CD4-positive, alpha-beta T cell treated with Interleukin-6 for 4 hours (primary cell): ENCODE data around the gene BICDL2.

ENCODE experiments used
- DNase-seq: peaks from one replicate; pipeline ENCODE4 v3.0.0-alpha.2; 2020; ENCODE audit warnings: mixed read lengths

BICDL2 gene

DNA sequence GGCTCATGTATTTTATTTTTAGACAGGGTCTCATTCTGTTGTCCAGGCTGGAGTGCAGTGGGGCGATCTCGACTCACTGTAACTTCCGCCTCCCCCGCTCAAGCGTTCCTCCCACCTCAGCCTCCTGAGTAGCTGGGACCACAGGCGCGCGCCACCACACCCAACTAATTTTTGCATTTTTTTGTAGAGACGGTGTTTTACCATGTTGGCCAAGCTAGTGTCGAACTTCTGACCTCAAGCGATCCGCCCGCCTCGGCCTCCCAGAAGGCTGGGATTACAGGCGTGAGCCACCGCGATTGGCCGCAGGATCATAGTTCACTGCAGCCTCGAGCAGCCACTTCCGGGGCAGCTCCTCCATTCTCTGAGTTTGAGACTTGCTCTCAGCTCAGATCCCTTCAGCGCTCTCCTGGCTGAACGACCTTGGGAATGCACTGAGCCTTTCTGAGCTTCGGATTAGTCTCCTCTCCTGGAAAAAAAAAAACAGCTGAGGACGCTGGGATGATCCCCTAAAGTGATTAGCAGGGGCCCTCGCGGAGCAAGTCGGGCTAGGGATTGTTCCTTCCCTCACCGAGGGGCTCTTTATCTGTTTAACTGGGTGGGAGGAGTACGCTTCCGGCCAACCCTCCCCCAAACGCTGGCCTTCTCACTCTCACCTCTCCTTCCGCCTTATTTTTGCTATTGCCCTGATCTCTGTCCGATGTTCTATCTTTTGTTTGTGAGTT, 55.4 kb downstream of the BICDL2 start:
- DNase-seq, result no peak

DNA sequence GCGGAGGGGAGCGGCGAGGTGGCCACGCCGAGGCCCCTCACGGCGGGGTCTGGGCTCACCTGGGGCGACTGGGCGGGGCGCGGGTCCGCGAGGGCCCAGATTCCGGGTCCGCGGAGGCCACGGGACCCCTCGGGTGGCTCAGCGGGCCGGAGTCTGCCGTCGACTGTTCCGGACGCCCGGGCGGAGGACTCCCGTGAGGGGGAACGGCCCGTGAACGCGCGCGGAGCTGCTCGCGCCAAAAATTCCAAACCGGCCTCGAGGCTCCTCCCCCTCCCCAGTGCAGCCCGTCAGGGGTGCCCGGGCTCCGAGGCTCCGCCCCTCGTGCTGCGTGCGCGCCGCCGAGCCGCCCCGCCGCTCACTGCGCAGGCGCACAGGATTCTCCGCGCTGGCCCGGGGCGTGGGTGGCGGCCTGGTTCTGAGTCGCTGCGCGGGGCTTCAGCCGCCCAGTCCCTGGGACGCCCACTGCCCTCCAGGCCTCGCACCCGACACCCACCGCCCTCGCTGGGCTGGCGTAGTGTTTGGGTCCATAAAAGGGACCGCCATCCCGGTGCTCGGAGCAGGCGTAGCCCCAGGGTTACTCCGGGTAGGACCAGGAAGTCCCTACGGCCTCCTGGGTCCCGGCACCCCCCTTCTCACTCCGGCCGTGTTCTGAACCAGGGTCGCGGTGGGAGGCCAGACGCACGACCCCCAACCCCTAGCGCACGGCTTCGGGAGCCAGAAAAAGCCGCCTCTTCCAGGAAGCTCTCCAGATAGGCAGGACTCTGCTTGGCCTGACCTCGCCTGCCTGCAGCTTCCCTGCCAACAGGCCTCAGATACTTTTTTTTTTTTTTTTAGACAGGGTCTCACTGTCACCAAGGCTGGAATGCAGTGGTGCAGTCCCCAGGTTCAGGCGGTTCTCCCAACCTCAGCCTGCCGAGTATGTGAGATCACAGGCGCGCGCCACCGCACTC, 56.2 kb downstream of the BICDL2 start, which contains the start of gene PKMYT1:
Gene PKMYT1 (minus strand): TSS at position 220 of the 950 bp plus-strand sequence. CDS start 789 bp downstream, outside the sequence.
- DNase-seq, result peak; percentile 95

DNA sequence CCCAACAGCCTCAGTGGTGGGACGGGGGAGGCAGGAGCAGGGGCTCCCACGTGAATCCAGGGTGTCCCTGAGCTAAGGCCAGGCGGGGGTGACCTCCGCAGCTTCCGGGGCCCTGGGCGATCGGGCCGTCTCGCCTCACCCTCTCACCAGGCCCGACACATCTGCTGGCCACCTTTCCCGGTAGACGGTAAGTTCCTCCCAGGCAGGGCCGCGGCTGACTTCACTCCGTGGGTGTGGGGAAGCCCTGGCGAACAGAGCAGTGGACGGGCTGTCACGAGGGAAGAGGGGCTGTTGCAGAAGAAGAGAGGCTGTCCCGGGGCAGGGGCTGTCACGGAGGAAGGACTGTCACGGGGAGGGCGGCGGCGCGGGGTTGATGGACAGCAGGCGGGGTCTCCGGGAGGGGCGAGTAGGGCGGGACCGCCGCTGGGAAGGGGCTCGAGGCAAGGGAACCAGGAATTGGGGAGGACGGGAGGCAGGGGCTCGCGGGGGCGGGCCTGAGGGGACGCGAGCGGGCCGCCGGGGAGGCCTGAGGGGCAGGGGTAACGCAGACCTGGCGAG, 57.0 kb downstream of the BICDL2 start:
- no peak for DNase-seq
